K562 (cell line): Measurements from ENCODE around the gene HDAC9. TPM values are rescaled to one million over a fixed set of nuclear protein-coding genes. Genes with fewer than 3 reads are reported as not detected.

Source experiments
- ATAC-seq: fragments of 200-7000 bp; cut with Tn5 transposase; 3 replicates; pipeline ENCODE4 v1.9.1; 2020; ENCODE audit warnings: moderate library complexity
- BruUV-seq: library from RNA; stranded (reverse); fragments of 400-500 nt; replicated peaks from 2 replicates; lab custom pipeline; 2021; lab: Mats Ljungman, UMichigan
- CTCF ChIA-PET: fragments of 300-600 bp; formaldehyde crosslinking; extraction: SDS; loops from one replicate; lab custom pipeline; 2021; ENCODE audit warnings: low intra/inter-chr PET ratio; lab: Yijun Ruan, JAX
- POLR2A ChIA-PET: fragments of 300-600, 350-650 bp; sonication (Branson Sonifier 250); formaldehyde crosslinking; extraction: SDS; loops from one replicate; lab custom pipeline; 2021; ENCODE audit warnings: antibody characterized with exemption, inconsistent platforms; lab: Yijun Ruan, JAX
- DNase-seq, 4 experiments: peaks; one replicate each; pipeline versions ENCODE4 v3.0.0 to v3.0.0-alpha.2; 2011 to 2018; ENCODE audit warnings: low spot score in 3 of 4, mixed read lengths in 3 of 4; ENCODE audit errors: extremely low read depth in 1 of 4
- FAIRE-seq: peaks from 2 replicates; lab custom pipeline; 2011; peaks lifted over from hg19 to GRCh38; lab: Jason Lieb, UNC
- H2AFZ ChIP-seq: 2 replicates; pipeline ENCODE4 v1.6.0; 2011; ENCODE audit warnings: low read depth, low read length, control low read depth, inconsistent platforms
- H3K27ac ChIP-seq: fragments of 200-600 bp; 3 replicates; pipeline ENCODE4 v1.8.0; 2011; ENCODE audit warnings: low read depth, mild to moderate bottlenecking, control low read depth, inconsistent platforms, low read length, moderate library complexity, mixed read lengths; ENCODE audit errors: extremely low read depth
- H3K27me3 ChIP-seq, 2 experiments: fragments of 300-600 bp in 1 of 2; 2 replicates in 1 of 2; 3 replicates in 1 of 2; pipeline versions ENCODE4 v1.6.0 to v1.8.0; 2011; ENCODE audit warnings: inconsistent platforms in 2 of 2, low read length in 2 of 2, mild to moderate bottlenecking in 1 of 2, mixed read lengths in 1 of 2, moderate library complexity in 1 of 2; ENCODE audit not compliant: control insufficient read depth in 2 of 2, insufficient read depth in 2 of 2
- H3K36me3 ChIP-seq: fragments of 300-600 bp; 3 replicates; pipeline ENCODE4 v1.8.0; 2011; ENCODE audit warnings: mild to moderate bottlenecking, low read length, inconsistent platforms; ENCODE audit not compliant: control insufficient read depth, insufficient read depth
- H3K4me1 ChIP-seq, 2 experiments: fragments of 200-600 bp in 1 of 2; replicated peaks in 1 of 2; 2 replicates in 1 of 2; 3 replicates in 1 of 2; pipeline versions ENCODE4 v1.5.1 to v1.8.0; 2011; ENCODE audit warnings: inconsistent platforms in 2 of 2, low read length in 2 of 2, mild to moderate bottlenecking in 1 of 2, mixed read lengths in 1 of 2, moderate library complexity in 1 of 2; ENCODE audit not compliant: control insufficient read depth in 2 of 2, insufficient read depth in 2 of 2
- H3K4me2 ChIP-seq: 2 replicates; pipeline ENCODE4 v1.6.1; 2011; ENCODE audit warnings: low read length, control low read depth, inconsistent platforms, mixed read lengths; ENCODE audit not compliant: insufficient read depth
- H3K4me3 ChIP-seq: fragments of 200-600 bp; sonication (generic), shearing (Covaris generic); 2 replicates; pipeline ENCODE4 v1.5.1; 2016; ENCODE audit warnings: control low read depth, inconsistent platforms
- H3K79me2 ChIP-seq: fragments of 200-600 bp; 3 replicates; pipeline ENCODE4 v1.8.0; 2011; ENCODE audit warnings: low read length, inconsistent platforms; ENCODE audit not compliant: control insufficient read depth, insufficient read depth
- H3K9ac ChIP-seq, 2 experiments: 2 replicates each; pipeline versions ENCODE4 v1.6.0 to v1.6.1; 2011; ENCODE audit warnings: low read depth in 2 of 2, low read length in 2 of 2, control low read depth in 1 of 2, inconsistent platforms in 1 of 2, mild to moderate bottlenecking in 1 of 2, mixed read lengths in 1 of 2; ENCODE audit not compliant: insufficient read depth in 1 of 2
- H3K9me1 ChIP-seq: one replicate; pipeline ENCODE4 v1.6.0; 2011; ENCODE audit warnings: inconsistent platforms, mild to moderate bottlenecking, low read length, moderate library complexity; ENCODE audit not compliant: control insufficient read depth, insufficient read depth
- H3K9me3 ChIP-seq: replicated peaks from 2 replicates; pipeline ENCODE4 v1.5.1; 2011; ENCODE audit warnings: low read depth, low read length, inconsistent platforms; ENCODE audit not compliant: control insufficient read depth, insufficient read depth
- H4K20me1 ChIP-seq: replicated peaks from 2 replicates; pipeline ENCODE4 v1.6.1; 2011; ENCODE audit warnings: low read length, inconsistent platforms, mixed read lengths; ENCODE audit not compliant: control insufficient read depth, insufficient read depth
- DDX20 ChIP-seq: fragments of 450-650 bp; IDR thresholded peaks from 2 replicates; pipeline ENCODE4 v1.6.1; 2016; ENCODE audit warnings: missing genetic modification characterization, low read depth, mild to moderate bottlenecking, missing compliant biosample characterization, moderate library complexity
- FOXA3 ChIP-seq, 2 experiments: fragments of 450-650 bp in 1 of 2; sonication (generic) in 1 of 2; formaldehyde crosslinking; IDR thresholded peaks in 1 of 2; conservative IDR thresholded peaks in 1 of 2; 2 replicates each; pipeline versions ENCODE4 v1.4.0 to v1.8.0; 2020 to 2022; ENCODE audit warnings: mild to moderate bottlenecking in 2 of 2, missing genetic modification reagents in 1 of 2
- LARP7 ChIP-seq: fragments of 450-650 bp; IDR thresholded peaks from 2 replicates; pipeline ENCODE4 v1.6.1; 2016
- LCOR ChIP-seq: sonication (generic); formaldehyde crosslinking; IDR thresholded peaks from 2 replicates; pipeline ENCODE4 v1.8.0; 2022; ENCODE audit warnings: mild to moderate bottlenecking, missing genetic modification reagents
- MCM7 ChIP-seq, 2 experiments: fragments of 450-650 bp; IDR thresholded peaks; 2 replicates each; pipeline ENCODE4 v1.6.1; 2016 to 2018
- POLR2B ChIP-seq: fragments of 450-650 bp; IDR thresholded peaks from 2 replicates; pipeline ENCODE4 v1.6.1; 2018; ENCODE audit warnings: low read depth; ENCODE audit not compliant: partially characterized antibody
- SOX6 ChIP-seq: fragments of 450-650 bp; IDR thresholded peaks from 2 replicates; pipeline ENCODE4 v1.6.1; 2014; ENCODE audit warnings: mild to moderate bottlenecking
- STAT5A ChIP-seq: IDR thresholded peaks from 2 replicates; pipeline ENCODE4 v1.6.1; 2012; ENCODE audit warnings: low read length, inconsistent platforms, borderline replicate concordance
- TAL1 ChIP-seq: fragments of 450-650 bp; IDR thresholded peaks from 2 replicates; pipeline ENCODE4 v1.6.1; 2016; ENCODE audit warnings: mild to moderate bottlenecking
- WGBS: fragments of 100-300 bp; shearing (Covaris generic); methylation state at CpG from one replicate; pipeline ENCODE4 v1.1.6; 2016; ENCODE audit warnings: low coverage, mixed read lengths; ENCODE audit not compliant: insufficient coverage; ENCODE audit errors: missing lambda C conversion rate; 5-methylcytosine and 5-hydroxymethylcytosine counted together
- in situ Hi-C: fragments of 300-500 bp; cut with MboI; formaldehyde crosslinking; loops from 4 replicates; pipeline ENCODE4 v1.15.0; 2018; ENCODE audit warnings: inconsistent platforms, mixed read lengths
- intact Hi-C: fragments of 100-400 bp; cut with micrococcal nuclease; formaldehyde crosslinking; loops from 2 replicates; pipeline ENCODE4 v1.14.2; 2022
- polyA plus RNA-seq, 8 experiments: library from polyadenylated mRNA; depleted of rRNA in 4 of 8; stranded (reverse) in 5 of 8; unstranded in 3 of 8; fragments of >200 nt; fragmentation: Nextera tagmentation in 2 of 8; fragmentation: Illumina TruSeq in 1 of 8; extraction: Ambion mirVana in 2 of 8; extraction: Trizol in 1 of 8; gene quantifications; 2 replicates each; pipeline versions ENCODE4 v1.2.1 to v1.2.3, GENCODE V29; 2011 to 2014; ENCODE audit warnings: inconsistent platforms in 1 of 8, missing spikeins in 1 of 8
- total RNA-seq, 7 experiments: library from RNA; depleted of rRNA in 6 of 7; stranded (reverse); fragments of >200 nt in 6 of 7; fragmentation: Illumina TruSeq in 2 of 7; extraction: Trizol in 2 of 7; gene quantifications; 2 replicates each; pipeline versions ENCODE4 v1.2.1 to v1.2.3, GENCODE V29; 2011 to 2021; ENCODE audit warnings: low replicate concordance in 1 of 7
- TF ChIP-seq, protein P1 (sequence below): fragments of 250-450 bp; sonication (Bioruptor Pico); IDR thresholded peaks from 2 replicates; pipeline ENCODE4 v1.8.0; 2021; ENCODE audit warnings: moderate library complexity, mild to moderate bottlenecking, inconsistent platforms
- TF ChIP-seq, protein P2 (sequence below): fragments of 450-650 bp; formaldehyde crosslinking; IDR thresholded peaks from 2 replicates; pipeline ENCODE4 v1.4.0; 2020; ENCODE audit warnings: mild to moderate bottlenecking, moderate library complexity

HDAC9 gene
- total and polyA plus RNA-seq, 9 of the 15 experiments (the other 6 are each of a cell fraction or from before 2014, with no cell fraction given) = 0.08 to 0.91 (median 0.33) TPM

GRCh38 chr7:18671176-18671575, 175.6 kb downstream of the HDAC9 start (continued):
- no peak for TF ChIP-seq POLR2B
- TF ChIP-seq STAT5A = no peak

DNA sequence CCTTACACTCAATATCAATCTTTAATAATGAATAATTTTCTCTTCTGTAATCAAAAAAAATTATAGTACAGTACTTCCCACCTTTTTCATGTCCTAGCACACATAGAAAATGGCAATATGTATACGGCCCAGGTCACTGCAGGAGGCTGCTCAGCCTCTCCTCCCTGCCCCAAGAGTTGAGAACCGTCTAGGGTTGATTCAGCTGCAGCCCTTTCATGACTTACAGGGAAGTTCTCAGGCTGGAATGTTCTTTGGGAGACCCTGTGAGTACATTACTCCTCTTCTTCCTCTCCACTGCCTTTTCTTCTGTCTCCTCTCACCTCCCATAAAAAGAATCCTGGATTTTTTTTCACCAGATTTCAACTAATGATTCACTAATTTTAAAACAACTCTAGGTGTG, 180.0 kb downstream of the HDAC9 start:
- H3K9ac ChIP-seq = no peak overlapping the region
- H3K4me3 ChIP-seq = no peak overlapping the region
- H3K4me1 ChIP-seq = no peaks in the 10 kb centered on the region
- no peaks in the 10 kb centered on the region for H3K79me2 ChIP-seq
- in situ Hi-C loops = no loop called here
- no peak overlapping the region for H3K4me2 ChIP-seq
- no peaks in the 10 kb centered on the region for H3K27me3 ChIP-seq
- WGBS = 0% methylated on average over 2 of the region's 2 CpGs
- no peaks in the 10 kb centered on the region for H4K20me1 ChIP-seq
- no peak for TF ChIP-seq FOXA3 (CRISPR knock-in tag; conservative IDR thresholded peaks at IDR 0.05 in 1 of 2, IDR thresholded peaks at IDR 0.05 in 1 of 2)
- TF ChIP-seq, protein P1, sequence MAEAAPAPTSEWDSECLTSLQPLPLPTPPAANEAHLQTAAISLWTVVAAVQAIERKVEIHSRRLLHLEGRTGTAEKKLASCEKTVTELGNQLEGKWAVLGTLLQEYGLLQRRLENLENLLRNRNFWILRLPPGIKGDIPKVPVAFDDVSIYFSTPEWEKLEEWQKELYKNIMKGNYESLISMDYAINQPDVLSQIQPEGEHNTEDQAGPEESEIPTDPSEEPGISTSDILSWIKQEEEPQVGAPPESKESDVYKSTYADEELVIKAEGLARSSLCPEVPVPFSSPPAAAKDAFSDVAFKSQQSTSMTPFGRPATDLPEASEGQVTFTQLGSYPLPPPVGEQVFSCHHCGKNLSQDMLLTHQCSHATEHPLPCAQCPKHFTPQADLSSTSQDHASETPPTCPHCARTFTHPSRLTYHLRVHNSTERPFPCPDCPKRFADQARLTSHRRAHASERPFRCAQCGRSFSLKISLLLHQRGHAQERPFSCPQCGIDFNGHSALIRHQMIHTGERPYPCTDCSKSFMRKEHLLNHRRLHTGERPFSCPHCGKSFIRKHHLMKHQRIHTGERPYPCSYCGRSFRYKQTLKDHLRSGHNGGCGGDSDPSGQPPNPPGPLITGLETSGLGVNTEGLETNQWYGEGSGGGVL (CRISPR knock-in tag) = no peak
- TF ChIP-seq LARP7 = no peak
- TF ChIP-seq DDX20 (tag) = no peak
- TF ChIP-seq TAL1 = no peak
- no peak for TF ChIP-seq MCM7 (IDR thresholded peaks at IDR 0.05)
- no peak for TF ChIP-seq SOX6
- TF ChIP-seq LCOR (CRISPR knock-in tag) = no peak
- TF ChIP-seq, protein P2, sequence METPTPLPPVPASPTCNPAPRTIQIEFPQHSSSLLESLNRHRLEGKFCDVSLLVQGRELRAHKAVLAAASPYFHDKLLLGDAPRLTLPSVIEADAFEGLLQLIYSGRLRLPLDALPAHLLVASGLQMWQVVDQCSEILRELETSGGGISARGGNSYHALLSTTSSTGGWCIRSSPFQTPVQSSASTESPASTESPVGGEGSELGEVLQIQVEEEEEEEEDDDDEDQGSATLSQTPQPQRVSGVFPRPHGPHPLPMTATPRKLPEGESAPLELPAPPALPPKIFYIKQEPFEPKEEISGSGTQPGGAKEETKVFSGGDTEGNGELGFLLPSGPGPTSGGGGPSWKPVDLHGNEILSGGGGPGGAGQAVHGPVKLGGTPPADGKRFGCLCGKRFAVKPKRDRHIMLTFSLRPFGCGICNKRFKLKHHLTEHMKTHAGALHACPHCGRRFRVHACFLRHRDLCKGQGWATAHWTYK = no peak
- BruUV-seq = no TSS peak
- POLR2A ChIA-PET = no interaction called here
- no peaks in the 10 kb centered on the region; the same call in none of the 2 replicates for H3K9me3 ChIP-seq
- H3K9me1 ChIP-seq = no peaks in the 10 kb centered on the region
- no peaks in the 10 kb centered on the region for H3K36me3 ChIP-seq
- H2AFZ ChIP-seq = no peak overlapping the region
- CTCF ChIA-PET = no interaction called here
- DNase-seq (no peak), FAIRE-seq (no peak), ATAC-seq (no peak)
- H3K27ac ChIP-seq = no peak overlapping the region
- intact Hi-C loops = no loop called here
